Upper lobe of left lung (tissue), 6 donors: ENCODE data around the gene PROCR. TPM values are rescaled to one million over a fixed set of nuclear protein-coding genes. Genes with fewer than 3 reads are reported as not detected.

Experiments used
- ATAC-seq, 2 donors: fragments of 200-7000 bp; cut with Tn5 transposase; one replicate each; pipeline ENCODE4 v1.9.1; 2022; ENCODE audit warnings: mild to moderate bottlenecking in 2 of 2, moderate library complexity in 2 of 2; ENCODE audit not compliant: low FRiP score in 2 of 2
- DNase-seq, 2 donors: peaks; one replicate each; pipeline ENCODE4 v3.0.0-alpha.2; 2019 to 2020
- H3K27ac ChIP-seq, 4 donors: fragments of 200-600 bp; sonication (generic); one replicate each; pipeline ENCODE4 v1.5.1; 2016 to 2019
- H3K27me3 ChIP-seq, 4 donors: fragments of 200-600 bp; sonication (generic); one replicate each; pipeline ENCODE4 v1.5.1; 2017 to 2019
- H3K36me3 ChIP-seq, 4 donors: fragments of 200-600 bp; sonication (generic); one replicate each; pipeline ENCODE4 v1.5.1; 2016 to 2019
- H3K4me1 ChIP-seq, 4 donors: fragments of 200-600 bp; sonication (generic); one replicate each; pipeline ENCODE4 v1.5.1; 2018 to 2019
- H3K4me3 ChIP-seq, 4 donors: fragments of 200-600 bp; sonication (generic); one replicate each; pipeline ENCODE4 v1.5.1; 2017 to 2019; ENCODE audit warnings: mild to moderate bottlenecking in 2 of 4, moderate library complexity in 1 of 4
- H3K9me3 ChIP-seq, 4 donors: fragments of 200-600 bp; sonication (generic); one replicate each; pipeline ENCODE4 v1.5.1; 2018 to 2019
- CTCF ChIP-seq, 6 experiments: fragments of 450-650 bp in 4 of 6; fragments of 200-600 bp in 2 of 6; sonication (generic) in 2 of 6; IDR thresholded peaks; one replicate each; pipeline ENCODE4 v1.5.1; 2016 to 2019; ENCODE audit warnings: antibody characterized with exemption in 6 of 6
- EP300 ChIP-seq, 4 donors: sonication (generic); formaldehyde crosslinking; IDR thresholded peaks; one replicate each; pipeline ENCODE4 v1.5.1; 2017; ENCODE audit warnings: antibody characterized with exemption in 4 of 4, control low read depth in 2 of 4
- POLR2A ChIP-seq, 4 donors: fragments of 450-650 bp; IDR thresholded peaks; one replicate each; pipeline ENCODE4 v1.5.1; 2016 to 2017; ENCODE audit warnings: antibody characterized with exemption in 4 of 4, mild to moderate bottlenecking in 2 of 4
- POLR2AphosphoS5 ChIP-seq, 2 donors: sonication (generic); formaldehyde crosslinking; IDR thresholded peaks; one replicate each; pipeline ENCODE4 v1.5.1; 2017; ENCODE audit warnings: antibody characterized with exemption in 2 of 2
- WGBS, 2 donors: methylation state at CpG; one replicate each; pipeline ENCODE4 v1.1.5; 2017 to 2018; 5-methylcytosine and 5-hydroxymethylcytosine counted together
- total RNA-seq, 6 donors: library from RNA; depleted of rRNA in 4 of 6; stranded (reverse); fragments of >200 nt in 4 of 6; gene quantifications; one replicate each; pipeline versions ENCODE4 v1.1.0 to v1.2.1, GENCODE V29; 2016 to 2021
- donor health status: DM: no; HTN: no; CAD: no; lungs with moderate emphysema.
- donor health status: DM: no; HTN: yes; CAD: no; lungs with severe emphysema.

Gene PROCR
- total RNA-seq, 6 donors from 2014 or later = 5.2 to 24.7 (median 11.6) TPM

GRCh38 chr20:35131934-35132333, 39.9 kb upstream of the PROCR start:
- ATAC-seq (no peak), DNase-seq (no peak)
- H3K4me3 ChIP-seq = no peak overlapping the region
- H3K36me3 ChIP-seq = peaks cover 39 to 98% (median 67%) of the 10 kb centered on the region in 4 donors
- H3K27me3 ChIP-seq = no peaks in the 10 kb centered on the region
- H3K9me3 ChIP-seq = no peaks in the 10 kb centered on the region
- 86 to 87% methylated on average over 4 of the region's 4 CpGs for WGBS, 2 donors
- no peaks in the 10 kb centered on the region for H3K4me1 ChIP-seq
- no peak overlapping the region for H3K27ac ChIP-seq
- TF ChIP-seq EP300 (IDR thresholded peaks at IDR 0.05) (no peak), POLR2A (IDR thresholded peaks at IDR 0.05) (no peak), CTCF (IDR thresholded peaks at IDR 0.05) (no peak), POLR2AphosphoS5 (IDR thresholded peaks at IDR 0.05) (no peak)

- DNase-seq (no peak), ATAC-seq (no peak)
- no peaks in the 10 kb centered on the region for H3K9me3 ChIP-seq
- no peaks in the 10 kb centered on the region for H3K4me1 ChIP-seq
- TF ChIP-seq POLR2A (IDR thresholded peaks at IDR 0.05) = no peak
- no peak for TF ChIP-seq POLR2AphosphoS5 (IDR thresholded peaks at IDR 0.05)
- TF ChIP-seq CTCF (IDR thresholded peaks at IDR 0.05) = no peak
- TF ChIP-seq EP300 (IDR thresholded peaks at IDR 0.05) = no peak
- 93 to 97% methylated on average over 5 of the region's 5 CpGs for WGBS, 2 donors
- peaks cover 38 to 98% (median 71%) of the 10 kb centered on the region in 4 donors for H3K36me3 ChIP-seq
- H3K4me3 ChIP-seq = no peak overlapping the region
- no peak overlapping the region for H3K27ac ChIP-seq
- H3K27me3 ChIP-seq = no peaks in the 10 kb centered on the region
Observed at GRCh38 chr20:35133031-35133430, 38.8 kb upstream of the PROCR start.

GRCh38 chr20:35133735-35134134, 38.1 kb upstream of the PROCR start:
- ATAC-seq (no peak), DNase-seq (no peak)
- peaks cover 39 to 98% (median 73%) of the 10 kb centered on the region in 4 donors for H3K36me3 ChIP-seq
- H3K4me1 ChIP-seq = no peaks in the 10 kb centered on the region
- H3K9me3 ChIP-seq = no peaks in the 10 kb centered on the region
- H3K4me3 ChIP-seq = no peak overlapping the region
- 97 to 98% methylated on average over 5 of the region's 5 CpGs for WGBS, 2 donors
- H3K27me3 ChIP-seq = no peaks in the 10 kb centered on the region
- TF ChIP-seq POLR2A (IDR thresholded peaks at IDR 0.05) (no peak), EP300 (IDR thresholded peaks at IDR 0.05) (no peak), CTCF (IDR thresholded peaks at IDR 0.05) (no peak), POLR2AphosphoS5 (IDR thresholded peaks at IDR 0.05) (no peak)
- H3K27ac ChIP-seq = no peak overlapping the region

- H3K4me1 ChIP-seq = no peaks in the 10 kb centered on the region
- H3K36me3 ChIP-seq = peaks cover 39 to 96% (median 73%) of the 10 kb centered on the region in 4 donors
- TF ChIP-seq POLR2AphosphoS5 (IDR thresholded peaks at IDR 0.05) (no peak), POLR2A (IDR thresholded peaks at IDR 0.05) (no peak)
- no peaks in the 10 kb centered on the region for H3K9me3 ChIP-seq
- H3K4me3 ChIP-seq = no peak overlapping the region
- no peaks in the 10 kb centered on the region for H3K27me3 ChIP-seq
- peak overlapping the region in 2 of 4 donors; percentile 0 to 40 for H3K27ac ChIP-seq
- WGBS, 2 donors = 75 to 94% methylated on average over 2 to 9 of the region's 9 CpGs
- ATAC-seq (no peak), DNase-seq (no peak)
Observed at GRCh38 chr20:35134472-35134871, 37.4 kb upstream of the PROCR start.

- WGBS, 2 donors = 87 to 92% methylated on average over 5 to 6 of the region's 6 CpGs
- peaks cover 39 to 97% (median 75%) of the 10 kb centered on the region in 4 donors for H3K36me3 ChIP-seq
- DNase-seq (no peak), ATAC-seq (peak in 1 of 2 donors; percentile 45)
- no peaks in the 10 kb centered on the region for H3K9me3 ChIP-seq
- no peak for TF ChIP-seq POLR2AphosphoS5 (IDR thresholded peaks at IDR 0.05)
- no peak for TF ChIP-seq POLR2A (IDR thresholded peaks at IDR 0.05)
- no peak for TF ChIP-seq CTCF (IDR thresholded peaks at IDR 0.05)
- TF ChIP-seq EP300 (IDR thresholded peaks at IDR 0.05) = no peak
- no peaks in the 10 kb centered on the region for H3K27me3 ChIP-seq
- peak overlapping the region in 2 of 4 donors; percentile 0 to 40 for H3K27ac ChIP-seq
- H3K4me3 ChIP-seq = no peak overlapping the region
- H3K4me1 ChIP-seq = no peaks in the 10 kb centered on the region
Observed at GRCh38 chr20:35134880-35135279, 37.0 kb upstream of the PROCR start.
